ENCODE measurements around the gene ZFTA.

DNA sequence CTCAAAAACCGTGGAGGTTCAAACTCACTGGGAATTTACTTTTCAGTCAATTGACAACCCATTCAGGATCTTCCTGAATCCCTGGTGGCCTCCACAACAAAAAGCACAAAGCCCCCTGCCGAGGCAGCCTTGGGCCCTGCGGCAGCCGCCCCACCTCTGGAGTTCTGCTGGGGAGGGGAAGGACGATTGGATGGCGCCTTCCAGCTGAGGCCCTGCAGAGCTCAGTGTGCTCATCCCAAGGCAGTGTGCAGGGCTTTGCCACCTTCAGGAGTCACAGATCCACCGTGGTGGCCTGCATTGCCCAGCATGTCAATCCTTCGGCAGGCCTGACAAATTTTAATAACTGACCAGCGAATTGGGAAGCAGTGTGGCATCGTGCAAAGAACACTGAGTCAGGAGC, 7.4 kb downstream of the ZFTA start:
- TF ChIP-seq, protein P1, sequence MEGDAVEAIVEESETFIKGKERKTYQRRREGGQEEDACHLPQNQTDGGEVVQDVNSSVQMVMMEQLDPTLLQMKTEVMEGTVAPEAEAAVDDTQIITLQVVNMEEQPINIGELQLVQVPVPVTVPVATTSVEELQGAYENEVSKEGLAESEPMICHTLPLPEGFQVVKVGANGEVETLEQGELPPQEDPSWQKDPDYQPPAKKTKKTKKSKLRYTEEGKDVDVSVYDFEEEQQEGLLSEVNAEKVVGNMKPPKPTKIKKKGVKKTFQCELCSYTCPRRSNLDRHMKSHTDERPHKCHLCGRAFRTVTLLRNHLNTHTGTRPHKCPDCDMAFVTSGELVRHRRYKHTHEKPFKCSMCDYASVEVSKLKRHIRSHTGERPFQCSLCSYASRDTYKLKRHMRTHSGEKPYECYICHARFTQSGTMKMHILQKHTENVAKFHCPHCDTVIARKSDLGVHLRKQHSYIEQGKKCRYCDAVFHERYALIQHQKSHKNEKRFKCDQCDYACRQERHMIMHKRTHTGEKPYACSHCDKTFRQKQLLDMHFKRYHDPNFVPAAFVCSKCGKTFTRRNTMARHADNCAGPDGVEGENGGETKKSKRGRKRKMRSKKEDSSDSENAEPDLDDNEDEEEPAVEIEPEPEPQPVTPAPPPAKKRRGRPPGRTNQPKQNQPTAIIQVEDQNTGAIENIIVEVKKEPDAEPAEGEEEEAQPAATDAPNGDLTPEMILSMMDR (conservative IDR thresholded peaks at IDR 0.05), result no peak
- no peak for TF ChIP-seq EZH2 (IDR thresholded peaks at IDR 0.05; ENCODE audit: low read depth)
